DOHH2 (cell line): ENCODE measurements around the gene PDIA6.

Experiments used
- H3F3A ChIP-seq: fragments of 200-600 bp; sonication (generic), shearing (Covaris generic); 2 replicates; pipeline ENCODE4 v1.6.0; 2016; ENCODE audit warnings: antibody characterized with exemption, mild to moderate bottlenecking; ENCODE audit not compliant: control insufficient read depth, insufficient read depth
- H3K27ac ChIP-seq: fragments of 200-600 bp; sonication (generic); 2 replicates; pipeline ENCODE4 v1.5.1; 2014; ENCODE audit warnings: low read depth, mild to moderate bottlenecking, low read length, moderate library complexity
- H3K27me3 ChIP-seq: fragments of 200-600 bp; sonication (generic); 2 replicates; pipeline ENCODE4 v1.6.1; 2014; ENCODE audit warnings: mild to moderate bottlenecking, low read length, mixed read lengths; ENCODE audit not compliant: control insufficient read depth
- H3K36me3 ChIP-seq: fragments of 200-600 bp; sonication (generic); 2 replicates; pipeline ENCODE4 v1.6.1; 2014; ENCODE audit warnings: mild to moderate bottlenecking, low read length, moderate library complexity, mixed read lengths; ENCODE audit not compliant: control insufficient read depth
- H3K4me1 ChIP-seq: fragments of 200-600 bp; sonication (generic); 2 replicates; pipeline ENCODE4 v1.6.1; 2014; ENCODE audit warnings: mild to moderate bottlenecking, low read length, mixed read lengths; ENCODE audit not compliant: control insufficient read depth
- H3K4me2 ChIP-seq: fragments of 200-600 bp; sonication (generic); 2 replicates; pipeline ENCODE4 v1.6.0; 2014; ENCODE audit warnings: mild to moderate bottlenecking, low read length, moderate library complexity
- H3K4me3 ChIP-seq: fragments of 200-600 bp; sonication (generic); 2 replicates; pipeline ENCODE4 v1.5.1; 2014; ENCODE audit warnings: mild to moderate bottlenecking, low read length, mixed read lengths
- H3K79me2 ChIP-seq: fragments of 200-600 bp; sonication (generic); 2 replicates; pipeline ENCODE4 v1.6.1; 2014; ENCODE audit warnings: mild to moderate bottlenecking, low read length, mixed read lengths; ENCODE audit not compliant: control insufficient read depth
- H3K9me2 ChIP-seq: fragments of 200-600 bp; sonication (generic); replicated peaks from 2 replicates; pipeline ENCODE4 v1.6.1; 2014; ENCODE audit warnings: mild to moderate bottlenecking, low read length, mixed read lengths; ENCODE audit not compliant: control insufficient read depth
- H3K9me3 ChIP-seq: fragments of 200-600 bp; sonication (generic); 2 replicates; pipeline ENCODE4 v1.6.1; 2014; ENCODE audit warnings: antibody characterized with exemption, low read length, mixed read lengths; ENCODE audit not compliant: control insufficient read depth, insufficient read depth
- H4K20me1 ChIP-seq: fragments of 200-600 bp; sonication (generic); 2 replicates; pipeline ENCODE4 v1.6.0; 2014; ENCODE audit warnings: low read depth, mild to moderate bottlenecking, antibody characterized with exemption, low read length, moderate library complexity; ENCODE audit not compliant: control insufficient read depth, insufficient read depth
- CTCF ChIP-seq: fragments of 200-600 bp; sonication (generic); IDR thresholded peaks from one replicate; pipeline ENCODE4 v1.5.1; 2014; ENCODE audit warnings: antibody characterized with exemption, mild to moderate bottlenecking, low read depth, low read length; ENCODE audit not compliant: poor library complexity, severe bottlenecking
- EZH2phosphoT487 ChIP-seq: fragments of 200-600 bp; sonication (generic); IDR thresholded peaks from 2 replicates; pipeline ENCODE4 v1.6.1; 2017; ENCODE audit warnings: borderline replicate concordance, mild to moderate bottlenecking, antibody characterized with exemption, low read length, moderate library complexity, mixed read lengths

Gene PDIA6

GRCh38 chr2:10733566-10733925 lies 79.0 kb downstream of the PDIA6 start:
- Histone ChIP-seq H3K79me2 (no peaks in the 10 kb centered on the region), H3F3A (no peaks in the 10 kb centered on the region), H3K27ac (no peak overlapping the region), H3K4me3 (no peak overlapping the region), H3K4me1 (no peaks in the 10 kb centered on the region), H4K20me1 (no peaks in the 10 kb centered on the region), H3K9me3 (no peaks in the 10 kb centered on the region), H3K9me2 (no peaks in the 10 kb centered on the region), H3K4me2 (no peak overlapping the region), H3K27me3 (peaks cover 10% of the 10 kb centered on the region), H3K36me3 (no peaks in the 10 kb centered on the region)
- no peak for TF ChIP-seq EZH2phosphoT487
- TF ChIP-seq CTCF = no peak
